ENCODE data around the gene DIPK1A. TPM values are rescaled to one million over a fixed set of nuclear protein-coding genes. Genes with fewer than 3 reads are reported as not detected.

The DIPK1A gene
- total RNA-seq, 1 experiment from 2014 or later, result 15.8 TPM

DNA sequence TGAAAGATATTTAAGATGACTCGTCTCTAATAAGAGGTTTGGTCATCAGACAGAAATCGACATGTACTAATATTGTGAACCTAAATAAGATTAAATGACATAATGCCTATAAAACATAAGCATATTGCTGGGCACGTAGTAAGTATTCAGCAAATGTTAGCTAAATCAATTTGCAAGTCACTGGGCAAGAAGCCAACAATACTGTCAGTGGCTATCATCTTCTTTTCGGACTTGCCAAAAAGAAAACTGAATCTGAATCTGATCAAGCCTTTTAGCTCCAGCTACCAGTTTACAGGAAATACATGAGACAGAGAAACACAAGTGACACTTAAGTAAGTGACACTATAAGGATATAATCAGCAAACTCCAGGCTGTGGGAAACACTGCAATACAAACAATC, 83.5 kb downstream of the DIPK1A start:
- DNase-seq (ENCODE audit: low read depth), result peak; percentile 11

DNA sequence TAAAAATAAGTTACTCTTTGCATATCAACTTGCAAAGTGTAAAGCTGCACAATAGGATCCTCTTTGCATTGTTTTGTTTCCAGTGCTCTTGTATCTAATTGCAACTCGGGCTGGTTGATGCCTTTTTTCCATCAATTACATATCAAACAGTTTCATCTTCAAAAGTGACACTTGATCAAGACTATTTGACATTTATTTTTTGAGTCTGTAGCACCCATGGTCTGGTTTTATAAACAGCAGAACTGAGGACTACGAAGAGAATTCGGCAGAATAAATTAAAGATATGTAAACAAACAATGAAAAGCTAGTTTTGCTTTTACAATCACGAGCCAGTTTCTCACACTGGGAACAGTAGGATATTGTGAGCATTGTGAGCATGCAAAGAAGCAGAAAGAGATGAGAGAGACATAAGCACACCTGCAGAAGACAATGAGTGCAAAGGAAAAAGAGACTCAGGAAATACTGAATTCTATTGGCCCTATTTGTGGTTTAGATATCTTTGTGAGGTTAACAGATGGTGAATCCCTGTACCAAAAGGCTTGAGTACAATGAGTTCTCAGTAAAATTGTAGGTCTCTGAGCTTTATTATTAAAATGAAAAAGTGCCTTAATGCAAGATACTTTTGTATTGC, 84.1 kb downstream of the DIPK1A start:
- no peak for DNase-seq (ENCODE audit: low read depth)

DNA sequence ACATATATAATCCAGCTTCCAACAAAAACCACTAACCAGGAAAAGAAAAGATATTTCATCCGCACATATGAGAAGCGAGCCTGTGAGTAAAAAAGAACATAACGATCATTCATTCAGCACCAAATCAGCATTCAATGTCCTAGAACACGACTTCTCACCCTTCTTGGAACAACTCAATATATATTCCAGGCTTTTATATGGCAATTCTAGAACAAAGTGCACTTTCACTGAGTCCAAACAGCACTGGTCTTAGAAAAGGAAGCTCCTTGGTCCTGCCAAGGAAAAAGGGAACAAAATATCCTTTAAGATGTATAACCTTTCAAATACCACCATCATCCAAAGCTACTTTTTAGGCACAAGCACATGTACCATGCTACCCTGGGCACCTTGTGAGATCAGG, 84.9 kb downstream of the DIPK1A start:
- no peak for DNase-seq (ENCODE audit: low read depth)

DNA sequence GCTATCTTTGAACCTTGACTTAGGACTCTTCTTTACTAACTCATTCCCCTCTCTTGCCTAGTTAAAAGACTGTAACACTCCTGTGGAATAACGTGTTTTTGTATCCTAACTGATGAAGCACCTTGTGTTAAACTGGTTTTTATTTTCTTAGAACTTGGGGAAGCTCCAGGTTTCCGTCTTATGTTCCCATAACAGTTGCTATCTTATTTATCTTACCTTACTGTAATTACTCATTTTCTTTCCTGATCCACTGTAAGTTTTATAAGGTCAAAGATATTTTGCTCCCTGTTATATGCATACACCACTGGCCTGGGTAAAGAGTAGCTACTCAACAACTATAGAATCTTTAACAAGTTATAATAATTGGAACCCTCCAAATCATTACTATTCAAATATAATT, 86.3 kb downstream of the DIPK1A start:
- no peak for DNase-seq (ENCODE audit: low read depth)

DNA sequence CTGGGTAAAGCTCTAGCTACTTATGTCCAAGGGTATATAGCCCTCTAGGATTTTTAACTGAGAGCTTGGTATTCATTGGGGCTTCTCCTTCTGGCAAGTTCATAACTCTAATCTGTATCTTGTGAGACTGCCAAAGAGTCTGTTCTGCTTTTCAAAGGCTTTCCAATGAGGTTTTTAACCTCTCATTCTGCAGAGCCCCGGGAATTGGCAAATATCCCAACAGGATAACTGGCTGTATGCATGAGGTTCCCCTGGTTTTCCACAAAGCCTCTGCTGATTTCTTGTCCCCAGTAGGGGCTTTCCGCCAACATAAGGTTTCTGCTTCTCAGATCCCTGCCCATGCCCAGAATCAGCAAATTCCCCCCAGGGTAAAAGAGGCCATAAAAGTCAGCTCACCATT, 88.5 kb downstream of the DIPK1A start:
- no peak for DNase-seq (ENCODE audit: low read depth)

DNA sequence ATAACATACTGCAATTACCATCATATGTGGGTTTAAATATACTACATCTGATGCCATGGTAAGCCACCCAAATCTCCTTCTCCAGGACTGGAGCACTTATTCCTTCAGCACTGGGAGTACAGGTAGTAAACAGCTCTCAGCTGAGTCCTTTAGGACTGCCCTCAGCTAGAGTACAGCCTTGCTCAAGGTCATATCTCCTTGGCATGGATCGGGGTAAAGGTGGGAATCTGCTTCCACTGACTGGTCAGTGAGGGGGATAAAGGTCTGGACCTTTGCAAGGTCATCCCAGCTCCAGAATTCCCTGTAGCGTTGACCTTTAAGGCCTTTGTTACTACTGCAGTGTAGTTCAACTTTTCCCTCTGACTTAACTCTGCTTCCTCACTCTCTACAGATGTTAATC, 90.7 kb downstream of the DIPK1A start:
- DNase-seq (ENCODE audit: low read depth), result no peak

DNA sequence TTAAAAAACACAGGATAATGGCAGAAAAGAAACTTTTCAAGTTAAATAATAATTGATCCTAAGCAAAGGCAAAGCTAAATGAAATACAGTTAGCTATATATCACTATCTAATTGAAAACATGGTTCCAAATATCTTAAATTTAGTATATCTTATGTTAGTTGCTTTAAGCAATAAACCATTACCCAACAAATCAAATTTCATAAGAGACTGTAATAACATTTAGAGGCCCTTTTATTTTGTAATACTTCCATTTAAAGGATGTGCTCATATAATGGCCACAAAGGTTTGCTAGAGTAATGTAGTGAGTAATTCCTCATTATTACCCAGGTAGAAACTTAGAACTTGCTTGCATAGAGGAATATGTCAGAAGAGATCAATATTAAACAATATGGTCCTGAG, 97.1 kb downstream of the DIPK1A start:
- DNase-seq (ENCODE audit: low read depth), result no peak

DNA sequence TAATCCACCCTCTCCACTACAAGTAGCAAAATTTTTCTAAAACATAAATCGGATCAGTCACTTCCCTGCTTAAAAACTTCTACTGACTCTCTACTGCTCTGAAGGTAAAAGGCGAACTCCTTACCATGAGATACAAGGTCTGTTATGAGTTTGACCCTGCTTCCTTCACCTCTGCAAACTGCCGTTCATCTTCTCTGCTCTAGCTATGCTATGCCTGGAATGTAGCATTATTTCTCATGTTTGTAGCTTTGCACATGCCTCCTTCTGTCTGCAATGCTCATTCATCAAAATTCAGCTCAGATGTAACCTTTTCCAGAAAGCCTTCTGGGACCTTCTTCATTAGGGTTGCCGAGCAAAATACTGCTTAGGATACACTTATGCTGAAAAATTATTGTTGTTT, 98.7 kb downstream of the DIPK1A start:
- no peak for DNase-seq (ENCODE audit: low read depth)

DNA sequence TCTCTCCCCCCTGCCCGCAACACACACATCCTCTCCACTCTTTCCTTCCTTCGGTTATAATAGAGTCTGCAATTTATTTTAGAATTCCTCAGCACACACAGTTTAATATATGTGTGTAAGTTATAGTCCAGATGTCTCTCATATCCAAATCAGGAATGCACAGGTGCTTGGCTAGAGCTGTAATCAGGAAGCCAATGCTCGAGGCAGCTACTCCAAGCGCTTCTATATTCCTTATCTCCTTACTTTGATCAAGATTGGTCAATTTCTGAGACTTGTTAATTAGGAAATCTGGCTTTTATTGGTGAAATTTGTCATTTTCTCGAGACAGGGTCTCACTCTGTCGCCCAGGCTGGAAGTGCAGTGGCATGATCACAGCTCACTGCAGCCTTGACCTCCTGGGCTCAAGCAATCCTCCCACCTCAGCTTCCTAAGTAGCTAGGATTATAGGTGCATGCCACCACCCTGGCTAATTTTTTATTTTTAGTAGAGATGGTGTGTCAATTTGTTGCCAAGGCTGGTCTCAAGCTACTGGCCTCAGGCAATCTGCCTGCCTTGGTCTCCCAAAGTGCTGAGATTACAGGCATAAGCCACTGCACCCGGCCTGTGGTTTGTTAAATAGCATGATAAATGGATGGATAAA, 101.7 kb downstream of the DIPK1A start:
- DNase-seq (ENCODE audit: low read depth), result no peak

DNA sequence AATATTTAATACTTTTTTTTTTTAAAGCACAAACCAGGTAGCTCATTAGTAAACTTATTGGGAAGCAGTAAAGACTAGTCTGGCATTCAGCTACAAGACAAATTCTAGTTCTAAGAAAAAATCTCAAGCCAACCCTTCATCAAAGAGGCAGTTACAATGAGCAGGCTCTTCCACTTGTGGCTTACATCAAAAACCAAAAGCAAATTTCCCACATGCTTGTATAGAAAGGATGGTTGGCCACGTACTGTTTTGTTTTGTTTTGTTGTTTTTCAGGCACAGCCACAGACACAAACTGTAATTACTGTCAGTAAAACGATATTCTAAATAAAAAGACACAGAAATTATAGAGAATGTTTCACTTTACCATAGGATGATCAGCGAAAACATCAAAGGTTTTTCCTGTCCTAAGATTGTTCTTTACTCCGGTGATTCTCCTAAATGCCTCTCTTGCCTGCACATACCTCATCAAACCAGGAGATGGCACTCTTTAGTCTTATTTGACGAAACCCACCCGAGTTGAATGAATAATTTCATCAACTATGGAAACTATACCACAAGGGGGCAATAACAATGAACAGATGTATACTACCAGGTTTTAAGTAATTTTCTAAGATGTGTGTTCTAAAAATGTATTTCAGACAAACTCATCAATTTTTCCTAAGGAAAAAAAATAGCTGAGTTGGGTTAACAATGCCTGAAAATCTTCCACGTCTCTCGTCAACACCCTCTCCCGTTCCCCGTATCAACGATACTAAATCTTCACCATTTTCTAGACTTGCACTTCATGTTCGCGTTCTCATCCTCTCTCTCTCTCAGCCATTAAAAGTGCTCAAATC, 102.5 kb downstream of the DIPK1A start:
- peak; percentile 78 for DNase-seq (ENCODE audit: low read depth)

DNA sequence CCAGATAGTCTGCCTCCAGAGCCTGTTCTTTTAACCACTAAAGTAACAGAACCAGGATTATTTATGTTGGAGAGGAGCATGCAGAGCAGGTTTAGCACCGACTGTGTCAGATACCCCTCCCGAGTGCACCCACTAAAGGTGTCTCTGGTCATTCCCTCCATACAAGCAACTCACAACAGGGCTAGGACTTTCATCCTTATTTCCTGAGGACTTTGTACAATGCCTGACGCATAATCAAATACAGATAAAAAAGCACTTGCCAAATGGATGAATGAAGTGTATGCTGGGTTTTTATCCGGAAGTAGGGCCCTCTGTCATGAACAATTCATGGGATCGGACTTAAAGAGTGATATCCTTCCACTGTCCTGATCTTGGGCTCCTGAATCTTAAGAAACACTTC, 103.4 kb downstream of the DIPK1A start:
- DNase-seq (ENCODE audit: low read depth), result no peak

DNA sequence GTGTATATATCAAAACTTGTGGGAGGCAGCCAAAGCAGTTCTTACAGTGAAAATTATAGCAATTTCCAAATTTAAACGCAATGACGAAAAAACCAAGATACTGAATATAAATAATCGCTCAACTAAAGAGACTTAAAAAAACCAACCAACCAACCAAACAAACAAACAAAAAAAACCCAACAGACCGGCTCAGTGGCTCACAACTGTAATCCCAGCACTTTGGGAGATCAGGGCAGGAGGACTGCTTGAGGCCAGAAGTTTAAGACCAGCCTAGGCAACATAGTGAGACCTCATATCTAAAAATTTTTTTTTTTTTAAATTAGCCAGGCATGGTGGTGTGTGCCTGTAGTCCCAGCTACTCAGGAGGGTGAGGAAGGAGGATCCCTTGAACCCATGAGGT, 106.0 kb downstream of the DIPK1A start:
- no peak for DNase-seq (ENCODE audit: low read depth)

DNA sequence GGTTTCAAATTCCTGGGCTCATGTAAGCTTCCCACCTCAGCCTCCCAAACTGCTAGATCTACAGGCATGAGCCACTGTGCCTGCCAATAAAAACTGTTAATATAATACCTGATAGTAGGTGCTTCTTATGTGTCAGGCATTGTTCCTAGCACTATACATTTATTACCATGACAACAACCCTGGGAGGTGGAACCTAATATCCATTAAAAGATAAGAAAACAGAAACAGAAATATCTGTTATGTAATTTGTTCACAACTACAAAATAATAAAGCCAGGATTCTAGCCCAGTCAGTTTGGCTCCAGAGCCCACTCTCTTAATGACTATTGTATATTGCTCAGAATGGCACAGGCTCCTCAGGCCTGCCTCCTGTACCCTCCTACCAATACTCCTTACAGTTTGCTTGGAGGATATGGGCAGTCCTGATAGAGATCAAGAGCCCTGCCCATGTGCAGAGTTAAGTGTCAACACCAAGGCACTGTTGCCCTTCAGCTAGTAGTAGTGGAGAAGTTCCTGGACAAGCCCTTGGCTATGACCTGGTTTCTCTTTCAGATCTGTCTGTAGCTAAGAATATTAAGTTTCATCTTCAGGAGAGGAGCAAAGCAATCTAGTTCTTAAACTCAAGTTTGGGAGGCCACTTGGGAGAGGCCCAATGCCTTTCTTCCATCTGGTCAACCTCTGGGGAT, 107.0 kb downstream of the DIPK1A start:
- no peak for DNase-seq (ENCODE audit: low read depth)

DNA sequence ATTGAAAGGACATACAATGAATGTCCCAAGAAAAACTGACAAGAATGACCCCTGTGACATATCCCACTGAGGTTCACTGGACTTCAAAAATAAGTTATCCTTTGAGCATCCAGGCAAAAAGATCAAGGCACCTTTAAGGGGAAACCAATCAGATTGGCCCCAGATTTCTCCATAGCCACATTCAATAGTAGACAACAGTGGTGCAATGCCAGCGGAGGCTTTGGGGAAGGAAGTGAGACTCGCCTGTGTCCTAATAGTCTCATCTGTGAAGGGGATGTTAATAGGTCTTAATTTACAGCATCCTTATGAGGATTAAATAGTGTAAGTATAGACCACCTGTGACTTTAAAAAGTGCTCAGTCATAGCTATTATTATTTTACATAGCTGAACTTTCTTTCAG, 108.0 kb downstream of the DIPK1A start:
- DNase-seq (ENCODE audit: low read depth), result no peak

DNA sequence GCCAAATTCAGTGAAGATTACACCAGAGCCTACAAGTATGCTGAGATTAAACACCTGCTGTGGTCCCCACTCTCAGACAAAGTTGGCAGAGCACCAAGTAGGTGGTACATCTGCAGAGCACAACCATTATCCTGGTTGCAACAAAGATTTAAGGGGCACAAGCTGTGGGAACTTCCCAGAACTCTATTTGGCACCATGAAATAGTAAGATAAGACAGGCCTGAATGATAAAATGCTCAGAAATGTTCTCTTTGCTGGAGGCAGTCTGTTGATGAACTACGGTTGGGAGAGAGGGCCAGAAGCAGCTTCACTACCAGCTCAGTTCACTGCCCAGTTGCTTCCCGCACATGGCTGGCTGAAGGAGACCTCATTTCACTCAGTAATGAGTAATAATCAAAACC, 109.5 kb downstream of the DIPK1A start:
- DNase-seq (ENCODE audit: low read depth), result no peak

DNA sequence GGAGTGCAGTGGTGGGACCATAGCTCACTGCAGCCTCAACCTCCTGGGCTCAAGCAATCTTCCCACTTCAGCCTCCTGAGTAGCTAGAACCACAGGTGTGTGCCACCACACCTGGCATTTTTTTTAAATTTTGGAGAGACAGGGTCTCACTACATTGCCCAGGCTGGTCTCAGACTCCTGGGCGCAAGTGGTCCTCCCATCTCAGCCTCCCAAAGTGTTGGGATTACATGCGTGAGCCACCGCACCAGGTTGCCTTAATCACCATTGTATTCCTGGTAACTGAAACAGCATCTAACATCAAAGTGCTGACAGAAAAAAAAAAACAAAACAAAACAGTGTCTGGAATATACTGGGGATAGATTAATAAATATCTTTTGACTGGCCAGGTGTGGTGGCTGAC, 111.2 kb downstream of the DIPK1A start:
- no peak for DNase-seq (ENCODE audit: low read depth)

DNA sequence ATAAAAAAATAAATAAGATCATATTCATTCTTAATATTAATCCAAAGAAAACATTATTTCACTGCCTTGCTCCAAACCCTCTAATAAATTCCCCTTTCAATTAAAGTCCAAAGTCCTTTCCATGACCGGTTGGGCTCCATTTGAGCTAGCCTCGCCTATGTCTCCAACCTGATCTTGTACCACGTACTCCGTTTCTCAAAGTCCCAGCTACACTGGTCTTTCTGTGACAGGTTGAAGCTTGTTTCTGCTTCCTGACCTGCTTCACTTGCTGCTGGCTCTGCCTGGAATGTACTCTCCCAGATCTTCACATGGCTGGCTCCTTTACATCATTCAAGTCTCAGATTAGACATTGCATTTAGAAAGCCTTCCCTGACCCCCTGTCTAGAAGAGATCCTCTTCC, 113.1 kb downstream of the DIPK1A start:
- DNase-seq (ENCODE audit: low read depth), result no peak

DNA sequence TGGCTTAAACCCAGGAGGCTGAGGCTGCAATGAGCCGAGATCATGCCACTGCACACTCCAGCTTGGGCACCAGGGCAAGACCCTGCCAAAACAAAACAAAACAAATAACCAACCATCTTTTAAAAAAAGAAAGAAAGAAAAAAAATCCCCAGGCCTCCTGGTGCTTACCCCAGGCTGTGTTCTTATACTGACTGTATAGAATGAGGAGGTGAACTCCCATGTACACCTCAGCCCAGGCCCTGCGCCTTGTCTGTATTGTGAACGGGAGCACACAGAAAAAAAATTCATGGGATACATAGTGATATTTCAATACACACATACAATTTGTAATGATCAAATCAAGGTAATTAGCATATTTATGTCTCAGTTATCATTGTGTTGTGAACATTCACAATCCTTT, 115.4 kb downstream of the DIPK1A start:
- DNase-seq (ENCODE audit: low read depth), result no peak

DNA sequence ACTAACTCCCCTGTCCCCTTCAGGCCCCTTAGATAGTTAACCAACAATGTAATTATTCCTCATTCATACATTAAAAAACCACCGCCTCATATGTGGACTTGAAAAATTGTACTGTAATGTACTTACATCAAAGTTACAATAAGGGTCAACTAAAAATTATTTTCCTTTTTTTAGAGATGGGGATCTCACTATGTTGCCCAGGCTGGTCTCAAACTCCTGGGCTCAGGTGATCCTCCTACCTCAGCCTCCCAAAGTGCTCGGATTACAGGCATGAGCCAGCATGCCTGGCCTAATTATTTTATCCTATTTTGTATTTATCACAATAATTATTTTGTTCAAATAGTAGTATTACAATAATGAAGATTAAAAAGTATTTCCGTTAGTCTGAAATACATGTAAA, 116.8 kb downstream of the DIPK1A start:
- DNase-seq (ENCODE audit: low read depth), result no peak

DNA sequence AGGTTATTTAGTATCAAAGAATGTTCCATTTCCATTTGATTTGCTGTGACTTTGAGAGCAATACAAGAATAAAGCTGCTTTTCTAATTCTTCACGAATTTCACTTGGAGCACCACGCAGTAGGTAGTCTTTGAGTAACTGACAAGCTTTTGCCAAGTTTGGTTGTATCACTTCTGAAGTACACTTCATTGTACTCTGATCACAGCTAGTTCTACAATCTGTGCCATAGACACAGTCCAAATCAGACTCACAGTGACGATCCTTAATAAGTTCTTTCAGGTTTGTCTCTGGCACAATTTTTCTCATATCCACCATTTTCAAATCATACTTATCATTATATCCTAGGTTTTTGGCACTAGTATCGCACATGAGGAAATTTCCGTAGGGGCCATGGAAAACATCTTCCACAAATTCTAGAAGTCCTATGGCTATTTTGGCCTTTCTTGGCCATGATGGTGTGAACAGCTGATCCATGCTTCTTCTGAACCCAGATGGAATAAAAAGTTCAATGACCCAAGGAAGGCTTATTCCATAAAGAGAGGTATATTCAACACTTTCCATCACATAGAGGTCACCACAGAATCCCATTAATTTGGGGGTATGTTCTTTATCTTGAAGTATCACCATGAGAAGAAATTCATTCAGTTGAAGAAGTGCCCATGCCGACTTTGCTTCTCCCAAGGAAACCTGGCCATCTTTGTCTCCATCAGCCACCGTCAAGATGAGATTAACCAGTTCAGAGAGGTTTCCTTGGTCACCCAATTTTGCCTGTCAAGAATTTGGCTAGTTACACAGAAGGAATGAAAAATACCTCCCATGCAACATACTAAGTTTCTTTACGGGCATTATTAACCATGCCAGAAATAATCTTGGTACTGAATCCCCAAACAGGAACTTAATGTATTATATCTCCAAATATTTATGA, 117.6 kb downstream of the DIPK1A start:
- no peak for DNase-seq (ENCODE audit: low read depth)

DNA sequence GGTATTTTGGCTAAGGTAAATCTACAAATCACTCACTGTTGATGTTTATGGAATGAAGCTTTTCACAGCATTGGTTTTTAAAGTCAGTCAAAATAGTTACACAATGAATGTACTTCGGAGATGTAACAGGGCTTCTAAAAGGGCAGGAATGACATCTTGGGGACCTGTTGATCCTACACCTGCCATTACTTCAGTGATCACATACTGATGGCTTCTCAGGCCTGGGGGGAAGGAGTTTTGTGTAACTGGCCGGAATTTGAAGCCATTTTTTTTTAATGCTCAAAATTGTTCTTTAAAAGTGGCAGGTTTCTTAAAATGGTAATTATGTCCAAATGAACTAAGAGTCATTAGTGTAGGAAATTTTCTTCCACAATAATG, 118.2 kb downstream of the DIPK1A start:
- no peak for DNase-seq (ENCODE audit: low read depth)

Data from LHCN-M2 (cell line).